Testis (tissue), 3 donors: ENCODE data around the gene CBFA2T2. TPM values are rescaled to one million over a fixed set of nuclear protein-coding genes. Genes with fewer than 3 reads are reported as not detected.

Experiments used
- DNase-seq: peaks from one replicate; pipeline ENCODE4 v3.0.0-alpha.2; 2019
- H3K27ac ChIP-seq, 2 donors: fragments of 200-600 bp; sonication (generic); one replicate each; pipeline ENCODE4 v1.5.1; 2019
- H3K27me3 ChIP-seq: fragments of 200-600 bp; sonication (generic); one replicate; pipeline ENCODE4 v1.5.1; 2019
- H3K36me3 ChIP-seq: fragments of 200-600 bp; sonication (generic); one replicate; pipeline ENCODE4 v1.5.1; 2017; ENCODE audit warnings: low read depth; ENCODE audit errors: missing control alignments
- H3K4me1 ChIP-seq: fragments of 200-600 bp; sonication (generic); one replicate; pipeline ENCODE4 v1.5.1; 2019
- H3K4me3 ChIP-seq, 2 donors: fragments of 200-600 bp; sonication (generic); one replicate each; pipeline ENCODE4 v1.5.1; 2017 to 2019
- H3K9me3 ChIP-seq: fragments of 200-600 bp; sonication (generic); one replicate; pipeline ENCODE4 v1.5.1; 2017
- POLR2A ChIP-seq: fragments of 450-650 bp; IDR thresholded peaks from one replicate; pipeline ENCODE4 v1.6.1; 2017; ENCODE audit warnings: antibody characterized with exemption, mild to moderate bottlenecking, moderate library complexity
- WGBS, 2 donors: methylation state at CpG; one replicate each; pipeline ENCODE4 v1.1.5; 2018; 5-methylcytosine and 5-hydroxymethylcytosine counted together
- intact Hi-C: fragments of 100-400 bp; cut with DNase I; formaldehyde crosslinking; loops from one replicate; pipeline ENCODE4 v1.15.1; 2023; ENCODE audit warnings: low total_unique reads
- polyA plus RNA-seq: library from polyadenylated mRNA; stranded (reverse); fragments of 350-450 nt; fragmentation: Illumina TruSeq; extraction: RNeasy Lipid Tissue Mini Kit (QIAGEN cat#74804); gene quantifications from one replicate; pipeline ENCODE4 v1.2.3, GENCODE V29; 2014; ENCODE audit warnings: low read depth, low replicate concordance; ENCODE audit not compliant: insufficient read depth
- total RNA-seq, 2 donors: library from RNA; depleted of rRNA; stranded (reverse); fragments of >200 nt; gene quantifications; one replicate each; pipeline ENCODE4 v1.2.3, GENCODE V29; 2016
- TF ChIP-seq, protein P1 (sequence below), 3 experiments: fragments of 450-650 bp in 2 of 3; fragments of 200-600 bp in 1 of 3; sonication (generic) in 1 of 3; IDR thresholded peaks; one replicate each; pipeline ENCODE4 v1.5.1; 2016 to 2019; ENCODE audit warnings: antibody characterized with exemption in 3 of 3, mild to moderate bottlenecking in 2 of 3, moderate library complexity in 1 of 3

CBFA2T2 gene
- total and polyA plus RNA-seq, 3 donors from 2014 or later, result 25.2 to 39.2 (median 33.1) TPM

DNA sequence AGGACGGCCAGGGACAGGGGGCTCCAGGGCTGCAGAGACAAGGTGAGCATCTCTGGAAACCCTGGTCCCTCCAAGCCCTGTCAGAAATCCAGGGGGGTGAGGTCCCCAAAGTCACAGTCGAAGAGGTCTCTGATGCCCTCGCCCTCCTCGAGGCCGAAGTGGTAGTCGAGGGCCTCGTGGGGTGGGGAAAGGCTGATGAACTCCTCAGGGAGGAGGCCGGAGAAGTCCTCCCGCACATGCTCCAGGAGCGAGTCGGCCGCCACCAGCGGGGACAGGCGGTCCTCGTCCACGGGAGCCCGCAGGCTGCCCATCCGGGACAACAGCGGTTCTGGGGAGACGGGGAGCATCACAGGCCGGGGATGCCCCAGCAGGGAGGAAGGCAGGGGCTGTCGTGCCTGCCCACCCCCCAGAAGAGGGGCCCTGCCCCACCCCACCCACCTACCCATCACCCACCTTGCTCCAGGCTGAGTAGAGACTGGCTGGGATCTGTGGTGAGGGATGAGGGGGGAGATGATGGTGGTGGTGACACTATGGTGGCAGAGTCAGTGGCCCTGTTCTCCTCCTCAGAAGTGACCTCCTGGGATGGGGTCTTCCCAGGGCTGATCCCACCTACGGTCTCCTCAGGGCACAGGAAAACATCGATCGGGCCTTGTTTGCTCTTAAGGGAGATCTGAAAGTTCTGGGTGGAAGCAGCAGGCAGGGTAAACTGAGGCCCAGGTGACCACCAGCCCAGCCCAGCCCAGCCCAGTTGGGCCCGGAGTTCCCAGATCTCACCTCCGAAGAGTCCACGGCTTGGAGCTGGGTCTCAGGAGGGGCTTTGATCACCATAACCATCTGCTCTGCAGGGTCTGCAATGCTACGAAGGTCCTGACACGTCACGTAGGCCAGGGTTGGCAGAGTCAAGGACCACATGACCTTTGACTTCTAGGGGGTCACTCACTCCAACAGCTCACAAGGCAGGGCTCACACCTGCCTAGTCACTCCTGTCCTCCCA is 187.1 kb downstream of the CBFA2T2 start:
- Histone ChIP-seq H3K27ac (peak overlapping the region; percentile 92 to 97), H3K4me3 (no peak overlapping the region), H3K36me3 (no peaks in the 10 kb centered on the region), H3K27me3 (no peaks in the 10 kb centered on the region), H3K4me1 (peaks cover 41% of the 10 kb centered on the region), H3K9me3 (no peaks in the 10 kb centered on the region)
- no peak for DNase-seq
- intact Hi-C loops, result no loop called here
- TF ChIP-seq, protein P1, sequence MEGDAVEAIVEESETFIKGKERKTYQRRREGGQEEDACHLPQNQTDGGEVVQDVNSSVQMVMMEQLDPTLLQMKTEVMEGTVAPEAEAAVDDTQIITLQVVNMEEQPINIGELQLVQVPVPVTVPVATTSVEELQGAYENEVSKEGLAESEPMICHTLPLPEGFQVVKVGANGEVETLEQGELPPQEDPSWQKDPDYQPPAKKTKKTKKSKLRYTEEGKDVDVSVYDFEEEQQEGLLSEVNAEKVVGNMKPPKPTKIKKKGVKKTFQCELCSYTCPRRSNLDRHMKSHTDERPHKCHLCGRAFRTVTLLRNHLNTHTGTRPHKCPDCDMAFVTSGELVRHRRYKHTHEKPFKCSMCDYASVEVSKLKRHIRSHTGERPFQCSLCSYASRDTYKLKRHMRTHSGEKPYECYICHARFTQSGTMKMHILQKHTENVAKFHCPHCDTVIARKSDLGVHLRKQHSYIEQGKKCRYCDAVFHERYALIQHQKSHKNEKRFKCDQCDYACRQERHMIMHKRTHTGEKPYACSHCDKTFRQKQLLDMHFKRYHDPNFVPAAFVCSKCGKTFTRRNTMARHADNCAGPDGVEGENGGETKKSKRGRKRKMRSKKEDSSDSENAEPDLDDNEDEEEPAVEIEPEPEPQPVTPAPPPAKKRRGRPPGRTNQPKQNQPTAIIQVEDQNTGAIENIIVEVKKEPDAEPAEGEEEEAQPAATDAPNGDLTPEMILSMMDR (IDR thresholded peaks at IDR 0.05), result no peak
- no peak for TF ChIP-seq POLR2A
- 85 to 94% methylated on average over 21 to 29 of the region's 31 CpGs for whole genome bisulfite sequencing, 2 donors

DNA sequence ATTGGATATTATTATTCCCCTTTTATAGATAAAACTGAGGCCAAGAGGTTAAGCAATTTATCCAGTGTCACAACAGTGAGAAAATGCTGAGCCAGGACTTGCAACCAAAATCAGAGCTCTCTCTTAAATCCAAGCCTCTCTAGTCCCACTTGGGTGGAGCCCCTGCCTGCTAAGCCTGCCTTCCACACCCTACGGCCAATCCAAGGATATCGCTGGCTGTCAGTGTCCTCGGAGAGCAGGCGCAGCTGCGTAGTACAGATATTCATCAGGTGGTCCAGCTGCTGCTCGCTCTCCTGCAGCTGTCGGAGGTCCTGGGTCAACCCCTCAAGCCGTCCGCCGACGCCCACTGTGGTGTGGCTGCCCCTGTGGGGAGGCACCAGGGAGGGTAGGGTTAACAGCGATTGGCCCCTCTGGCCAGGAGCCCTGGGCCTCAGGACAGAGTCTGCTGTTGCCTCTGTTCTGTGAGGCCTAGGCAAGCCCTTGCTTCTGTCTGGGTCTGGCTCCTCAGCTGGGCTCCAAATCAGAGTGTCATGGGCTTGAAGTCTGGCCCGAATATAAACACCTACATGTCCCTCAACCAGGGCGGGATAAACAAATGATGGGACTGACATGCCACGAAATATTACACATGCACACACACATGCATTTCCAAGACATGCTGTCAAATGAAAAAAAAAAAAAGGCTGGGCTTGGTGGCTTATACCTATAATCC is 188.3 kb downstream of the CBFA2T2 start:
- intact Hi-C loops, result no loop called here
- Histone ChIP-seq H3K9me3 (no peaks in the 10 kb centered on the region), H3K4me3 (no peak overlapping the region), H3K36me3 (no peaks in the 10 kb centered on the region), H3K27me3 (no peaks in the 10 kb centered on the region), H3K27ac (peak overlapping the region; percentile 14 to 92), H3K4me1 (peaks cover 29% of the 10 kb centered on the region)
- WGBS, 2 donors, result 70 to 85% methylated on average over 9 to 15 of the region's 15 CpGs
- peak; percentile 79 for DNase-seq
- TF ChIP-seq, protein P1 (IDR thresholded peaks at IDR 0.05), result no peak
- TF ChIP-seq POLR2A, result no peak

DNA sequence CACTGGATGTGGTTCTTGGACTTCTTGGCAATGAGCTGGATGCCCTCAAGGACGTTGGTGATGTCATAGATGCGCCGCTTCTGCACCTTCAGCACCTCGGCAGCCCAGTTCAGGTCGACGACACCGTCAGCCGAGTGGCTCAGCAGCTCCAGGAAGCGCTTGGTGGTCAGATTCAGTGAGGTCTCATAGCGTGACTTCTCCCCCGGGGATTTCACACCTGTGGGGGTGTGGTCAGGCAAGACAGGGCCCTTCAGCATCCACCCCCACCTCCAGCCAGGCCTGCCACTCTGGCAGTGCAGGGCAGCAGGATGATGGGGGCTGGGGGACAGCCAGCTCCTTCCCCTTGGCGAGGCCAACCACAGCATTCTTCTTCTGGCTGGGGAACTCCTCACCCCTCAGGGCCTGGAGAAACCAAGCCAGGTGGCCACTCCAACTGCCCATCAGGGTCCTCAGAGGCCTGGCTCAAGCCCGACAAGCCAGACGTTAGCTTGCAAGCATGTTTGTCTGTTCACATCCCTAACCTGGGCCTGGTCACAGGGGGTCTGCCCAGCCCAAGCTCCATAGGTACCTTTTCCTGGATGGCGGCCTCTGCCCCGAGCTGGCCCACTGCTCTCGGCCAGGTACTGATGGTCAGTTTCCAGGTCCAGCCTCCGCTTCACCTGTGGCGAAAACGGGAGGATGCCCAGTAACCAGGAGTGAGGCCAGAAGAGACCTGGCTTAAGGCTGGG is 190.0 kb downstream of the CBFA2T2 start:
- no peaks in the 10 kb centered on the region for H3K9me3 ChIP-seq
- H3K27me3 ChIP-seq, result no peaks in the 10 kb centered on the region
- DNase-seq, result no peak
- WGBS, 2 donors, result 87 to 90% methylated on average over 10 to 20 of the region's 20 CpGs
- intact Hi-C loops, result no loop called here
- no peak overlapping the region for H3K4me3 ChIP-seq
- no peak overlapping the region for H3K27ac ChIP-seq
- no peaks in the 10 kb centered on the region for H3K36me3 ChIP-seq
- TF ChIP-seq POLR2A, result no peak
- TF ChIP-seq, protein P1 (IDR thresholded peaks at IDR 0.05), result no peak
- H3K4me1 ChIP-seq, result peaks cover 19% of the 10 kb centered on the region

DNA sequence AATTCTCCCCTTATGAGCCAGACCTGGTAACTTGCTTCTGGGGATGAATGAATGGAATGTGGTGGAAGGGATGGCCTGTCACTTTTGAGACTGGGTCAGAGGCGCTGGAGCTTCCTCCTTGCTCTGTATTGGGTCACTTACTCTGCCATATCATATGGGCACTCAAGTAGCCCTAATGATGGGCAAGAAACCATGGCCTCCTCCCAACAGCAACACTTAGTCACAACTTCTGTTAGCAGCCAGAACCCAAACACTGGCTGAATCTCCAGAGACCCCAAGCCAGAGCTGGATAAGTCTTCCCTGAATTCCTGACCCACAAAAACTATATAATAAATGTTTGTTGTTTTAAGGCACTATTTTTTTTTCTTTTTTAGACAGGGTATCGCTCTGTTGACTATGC is 190.8 kb downstream of the CBFA2T2 start:
- Histone ChIP-seq H3K27ac (no peak overlapping the region), H3K4me3 (no peak overlapping the region), H3K4me1 (peaks cover 17% of the 10 kb centered on the region), H3K36me3 (no peaks in the 10 kb centered on the region), H3K27me3 (no peaks in the 10 kb centered on the region), H3K9me3 (no peaks in the 10 kb centered on the region)
- no peak for TF ChIP-seq POLR2A
- TF ChIP-seq, protein P1 (IDR thresholded peaks at IDR 0.05), result no peak
- intact Hi-C loops, result no loop called here
- DNase-seq, result no peak
- 81 to 95% methylated on average over 2 of the region's 2 CpGs for WGBS, 2 donors
